GM10248 (cell line): ENCODE results near the gene EPB42.
"Not testable (repeated sequence)": the region's sequence is repeated elsewhere in the genome, so short reads cannot be mapped to it uniquely, and the experiment has no call there.

Experiments
- CTCF ChIA-PET: fragments of 300-600 bp; sonication (Branson Sonifier 250); formaldehyde crosslinking; extraction: SDS; loops from one replicate; lab custom pipeline; 2021; ENCODE audit warnings: antibody characterized with exemption; lab: Yijun Ruan, JAX
- POLR2A ChIA-PET: fragments of 350-650 bp; sonication (Branson Sonifier 250); formaldehyde crosslinking; extraction: SDS; loops from one replicate; lab custom pipeline; 2020; ENCODE audit warnings: antibody characterized with exemption; lab: Yijun Ruan, JAX
- DNase-seq: peaks from one replicate; pipeline ENCODE4 v3.0.0; 2012; ENCODE audit errors: extremely low spot score
- CTCF ChIP-seq: IDR thresholded peaks from 2 replicates; pipeline ENCODE4 v1.5.1; 2012; ENCODE audit warnings: mild to moderate bottlenecking, low read depth; ENCODE audit errors: extremely low read depth, missing control alignments, control extremely low read depth

EPB42 gene

GRCh38 chr15:43168192-43169107 is 52.4 kb downstream of the EPB42 start:
- DNase-seq, result no peak
- ChIA-PET POLR2A (interaction anchor here (0.7 kb wide), 1 partner anchor 502 kb away, joined by 12 read pairs; no protein-coding TSS in a partner anchor), CTCF (no interaction called here)
- TF ChIP-seq CTCF, result no peak

- DNase-seq, CTCF ChIA-PET, POLR2A ChIA-PET: not testable (repeated sequence)
Observed at GRCh38 chr15:43167261-43167660, 53.6 kb downstream of the EPB42 start.

GRCh38 chr15:43165801-43166325 is 55.0 kb downstream of the EPB42 start:
- no peak for DNase-seq
- POLR2A ChIA-PET, result no interaction called here
- CTCF ChIA-PET, result no interaction called here
- TF ChIP-seq CTCF, result no peak

GRCh38 chr15:43153269-43153668 is 67.5 kb downstream of the EPB42 start:
- POLR2A ChIA-PET, result no interaction called here
- no peak for TF ChIP-seq CTCF
- DNase-seq, result no peak
- CTCF ChIA-PET, result no interaction called here

GRCh38 chr15:43151688-43152087 is 69.1 kb downstream of the EPB42 start:
- ChIA-PET CTCF (no interaction called here), POLR2A (no interaction called here)
- DNase-seq, result no peak
- TF ChIP-seq CTCF, result no peak

GRCh38 chr15:43150191-43150929 is 70.5 kb downstream of the EPB42 start:
- no peak for DNase-seq
- POLR2A ChIA-PET, result no interaction called here

More at GRCh38 chr15:43150191-43150929, 70.5 kb downstream of the EPB42 start:
- CTCF ChIA-PET, result no interaction called here
- TF ChIP-seq CTCF, result no peak
